Stomach (tissue), 4 donors: ENCODE data around the gene FAM9A.

Experiments
- EP300 ChIP-seq: sonication (generic); formaldehyde crosslinking; IDR thresholded peaks from one replicate; pipeline ENCODE4 v1.6.1; 2017; ENCODE audit warnings: antibody characterized with exemption
- POLR2A ChIP-seq, 4 donors: fragments of 450-650 bp; IDR thresholded peaks; one replicate each; pipeline ENCODE4 v1.6.1; 2016; ENCODE audit warnings: antibody characterized with exemption in 4 of 4, control low read depth in 2 of 4, mild to moderate bottlenecking in 1 of 4, moderate library complexity in 1 of 4
- TF ChIP-seq, protein P1 (sequence below), 7 experiments: fragments of 450-650 bp in 4 of 7; fragments of 200-600 bp in 3 of 7; sonication (generic) in 3 of 7; IDR thresholded peaks; one replicate each; pipeline ENCODE4 v1.5.1; 2016 to 2019; ENCODE audit warnings: antibody characterized with exemption in 7 of 7, control low read depth in 2 of 7, mild to moderate bottlenecking in 1 of 7

DNA sequence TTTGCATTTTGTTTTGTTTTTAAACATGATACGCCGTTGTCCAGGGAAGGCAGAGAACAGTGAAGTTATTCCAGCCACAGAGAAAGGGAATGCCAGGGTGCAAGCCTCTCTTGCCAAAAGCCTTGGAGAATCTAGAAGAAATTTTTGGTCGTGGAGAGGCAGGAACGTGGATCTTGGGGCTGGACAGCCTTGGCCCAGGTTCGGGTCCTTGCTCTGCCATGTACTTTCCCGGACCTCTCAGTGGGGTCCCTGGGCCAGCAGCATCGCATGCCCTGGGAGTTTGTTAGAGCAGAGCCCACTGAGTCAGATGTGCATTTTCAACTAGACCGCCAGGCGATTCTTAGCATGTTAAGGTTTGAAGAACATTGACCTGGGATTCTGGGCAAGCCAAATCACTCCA, 18.6 kb downstream of the FAM9A start:
- TF ChIP-seq, protein P1, sequence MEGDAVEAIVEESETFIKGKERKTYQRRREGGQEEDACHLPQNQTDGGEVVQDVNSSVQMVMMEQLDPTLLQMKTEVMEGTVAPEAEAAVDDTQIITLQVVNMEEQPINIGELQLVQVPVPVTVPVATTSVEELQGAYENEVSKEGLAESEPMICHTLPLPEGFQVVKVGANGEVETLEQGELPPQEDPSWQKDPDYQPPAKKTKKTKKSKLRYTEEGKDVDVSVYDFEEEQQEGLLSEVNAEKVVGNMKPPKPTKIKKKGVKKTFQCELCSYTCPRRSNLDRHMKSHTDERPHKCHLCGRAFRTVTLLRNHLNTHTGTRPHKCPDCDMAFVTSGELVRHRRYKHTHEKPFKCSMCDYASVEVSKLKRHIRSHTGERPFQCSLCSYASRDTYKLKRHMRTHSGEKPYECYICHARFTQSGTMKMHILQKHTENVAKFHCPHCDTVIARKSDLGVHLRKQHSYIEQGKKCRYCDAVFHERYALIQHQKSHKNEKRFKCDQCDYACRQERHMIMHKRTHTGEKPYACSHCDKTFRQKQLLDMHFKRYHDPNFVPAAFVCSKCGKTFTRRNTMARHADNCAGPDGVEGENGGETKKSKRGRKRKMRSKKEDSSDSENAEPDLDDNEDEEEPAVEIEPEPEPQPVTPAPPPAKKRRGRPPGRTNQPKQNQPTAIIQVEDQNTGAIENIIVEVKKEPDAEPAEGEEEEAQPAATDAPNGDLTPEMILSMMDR (IDR thresholded peaks at IDR 0.05), result no peak
- no peak for TF ChIP-seq POLR2A (IDR thresholded peaks at IDR 0.05)
- no peak for TF ChIP-seq EP300
